COLO668 (cell line): ENCODE data around the gene UNC13C.
"Not testable (repeated sequence)": the region's sequence is repeated elsewhere in the genome, so short reads cannot be mapped to it uniquely, and the experiment has no call there.

Experiments
- DNase-seq: peaks from one replicate; lab custom pipeline; 2025; ENCODE audit not compliant: unreplicated experiment; lab: John Stamatoyannopoulos, UW

The UNC13C gene

GRCh38 chr15:53978253-53978906, at the start of gene UNC13C:
TSS of gene UNC13C (plus strand) at chr15:53978441. CDS start at chr15:54012904, 34,463 bp downstream.
- peak; percentile 55 for DNase-seq

GRCh38 chr15:53936137-53936536, 42.1 kb upstream of the UNC13C start:
- DNase-seq = no peak

GRCh38 chr15:53937632-53938031, 40.6 kb upstream of the UNC13C start:
- DNase-seq = not testable (repeated sequence)

GRCh38 chr15:53950572-53950971, 27.7 kb upstream of the UNC13C start:
- DNase-seq = no peak

GRCh38 chr15:53955396-53955795, 22.8 kb upstream of the UNC13C start:
- no peak for DNase-seq

GRCh38 chr15:53962646-53963561, 15.3 kb upstream of the UNC13C start:
- peak; percentile 57 for DNase-seq

GRCh38 chr15:53963801-53964200, 14.4 kb upstream of the UNC13C start:
- DNase-seq = no peak

- DNase-seq = no peak
Observed at GRCh38 chr15:53974121-53974520, 4.1 kb upstream of the UNC13C start.

GRCh38 chr15:53974813-53975212, 3.4 kb upstream of the UNC13C start:
- no peak for DNase-seq

- DNase-seq = peak; percentile 13
Observed at GRCh38 chr15:53976844-53977392, 1.3 kb upstream of the UNC13C start.

- DNase-seq = no peak
Observed at GRCh38 chr15:53979051-53979788, 979 bp downstream of the UNC13C start.

- no peak for DNase-seq
Observed at GRCh38 chr15:53980021-53980420, 1.8 kb downstream of the UNC13C start.

GRCh38 chr15:53982071-53982680, 3.9 kb downstream of the UNC13C start:
- DNase-seq = no peak

- DNase-seq = no peak
Observed at GRCh38 chr15:53982876-53983275, 4.6 kb downstream of the UNC13C start.

GRCh38 chr15:53984221-53984620, 6.0 kb downstream of the UNC13C start:
- DNase-seq = no peak

- DNase-seq = no peak
Observed at GRCh38 chr15:53985562-53985961, 7.3 kb downstream of the UNC13C start.

GRCh38 chr15:53987480-53987879, 9.2 kb downstream of the UNC13C start:
- no peak for DNase-seq

GRCh38 chr15:54007256-54007655, 29.0 kb downstream of the UNC13C start:
- DNase-seq = no peak

GRCh38 chr15:54011656-54012055, 33.4 kb downstream of the UNC13C start:
- DNase-seq = no peak

GRCh38 chr15:54014067-54014655, 35.9 kb downstream of the UNC13C start:
- no peak for DNase-seq
